Upper lobe of right lung (tissue), 1 donor: Measurements from ENCODE around the gene SNAPC4. TPM values are rescaled to one million over a fixed set of nuclear protein-coding genes. Genes with fewer than 3 reads are reported as not detected.

Experiments
- ATAC-seq: fragments of 200-7000 bp; cut with Tn5 transposase; one replicate; pipeline ENCODE4 v1.9.1; 2020; ENCODE audit warnings: mild to moderate bottlenecking, moderate library complexity
- DNase-seq: peaks from one replicate; pipeline ENCODE4 v3.0.0-alpha.2; 2020
- H3K27ac ChIP-seq: fragments of 200-600 bp; one replicate; pipeline ENCODE4 v1.8.0; 2022
- H3K27me3 ChIP-seq: fragments of 200-600 bp; one replicate; pipeline ENCODE4 v1.8.0; 2022; ENCODE audit warnings: mild to moderate bottlenecking
- H3K36me3 ChIP-seq: fragments of 200-600 bp; one replicate; pipeline ENCODE4 v1.8.0; 2022
- H3K4me1 ChIP-seq: fragments of 200-600 bp; one replicate; pipeline ENCODE4 v1.8.0; 2022
- H3K4me3 ChIP-seq: fragments of 200-600 bp; one replicate; pipeline ENCODE4 v1.8.0; 2022; ENCODE audit warnings: mild to moderate bottlenecking
- H3K9me3 ChIP-seq: fragments of 200-600 bp; one replicate; pipeline ENCODE4 v1.8.0; 2022
- intact Hi-C: fragments of 100-400 bp; cut with DNase I; formaldehyde crosslinking; loops from one replicate; pipeline ENCODE4 v1.11.0; 2022
- total RNA-seq: library from RNA; stranded (reverse); fragmentation: NEBNext Ultra II Directional; extraction: Animal tissue kit (Norgen Biotek cat#: 25700); gene quantifications from one replicate; pipeline ENCODE4 v1.2.1, GENCODE V29; 2021
- TF ChIP-seq, protein P1 (sequence below): fragments of 200-600 bp; IDR thresholded peaks from one replicate; pipeline ENCODE4 v1.8.0; 2022; ENCODE audit warnings: antibody characterized with exemption
- donor health status: DM: no; HTN: yes; CAD: no; lungs with severe emphysema.

Gene SNAPC4
- total RNA-seq, 1 donor from 2014 or later = 7.2 TPM

- peak; percentile 82 for ATAC-seq
- TF ChIP-seq, protein P1, sequence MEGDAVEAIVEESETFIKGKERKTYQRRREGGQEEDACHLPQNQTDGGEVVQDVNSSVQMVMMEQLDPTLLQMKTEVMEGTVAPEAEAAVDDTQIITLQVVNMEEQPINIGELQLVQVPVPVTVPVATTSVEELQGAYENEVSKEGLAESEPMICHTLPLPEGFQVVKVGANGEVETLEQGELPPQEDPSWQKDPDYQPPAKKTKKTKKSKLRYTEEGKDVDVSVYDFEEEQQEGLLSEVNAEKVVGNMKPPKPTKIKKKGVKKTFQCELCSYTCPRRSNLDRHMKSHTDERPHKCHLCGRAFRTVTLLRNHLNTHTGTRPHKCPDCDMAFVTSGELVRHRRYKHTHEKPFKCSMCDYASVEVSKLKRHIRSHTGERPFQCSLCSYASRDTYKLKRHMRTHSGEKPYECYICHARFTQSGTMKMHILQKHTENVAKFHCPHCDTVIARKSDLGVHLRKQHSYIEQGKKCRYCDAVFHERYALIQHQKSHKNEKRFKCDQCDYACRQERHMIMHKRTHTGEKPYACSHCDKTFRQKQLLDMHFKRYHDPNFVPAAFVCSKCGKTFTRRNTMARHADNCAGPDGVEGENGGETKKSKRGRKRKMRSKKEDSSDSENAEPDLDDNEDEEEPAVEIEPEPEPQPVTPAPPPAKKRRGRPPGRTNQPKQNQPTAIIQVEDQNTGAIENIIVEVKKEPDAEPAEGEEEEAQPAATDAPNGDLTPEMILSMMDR = peak; percentile 19
- H3K4me3 ChIP-seq = peak overlapping the region; percentile 43
- peak; percentile 89 for DNase-seq
- intact Hi-C loops = no loop called here
- no peaks in the 10 kb centered on the region for H3K36me3 ChIP-seq
- no peaks in the 10 kb centered on the region for H3K9me3 ChIP-seq
- H3K27ac ChIP-seq = peak overlapping the region; percentile 53
- H3K4me1 ChIP-seq = peaks cover 8% of the 10 kb centered on the region
- no peaks in the 10 kb centered on the region for H3K27me3 ChIP-seq
Measured at GRCh38 chr9:136372561-136373299, 27.2 kb downstream of the SNAPC4 start.

- no peak overlapping the region for H3K4me3 ChIP-seq
- no peaks in the 10 kb centered on the region for H3K36me3 ChIP-seq
- no peak for ATAC-seq
- H3K9me3 ChIP-seq = no peaks in the 10 kb centered on the region
- H3K27ac ChIP-seq = no peak overlapping the region
- H3K4me1 ChIP-seq = peaks cover 8% of the 10 kb centered on the region
- H3K27me3 ChIP-seq = no peaks in the 10 kb centered on the region
- intact Hi-C loops = no loop called here
- no peak for DNase-seq
- TF ChIP-seq, protein P1 = no peak
Measured at GRCh38 chr9:136372006-136372405, 28.0 kb downstream of the SNAPC4 start.

GRCh38 chr9:136371533-136371880 lies 28.5 kb downstream of the SNAPC4 start:
- Histone ChIP-seq H3K9me3 (no peaks in the 10 kb centered on the region), H3K27ac (no peak overlapping the region), H3K4me1 (peaks cover 8% of the 10 kb centered on the region), H3K27me3 (no peaks in the 10 kb centered on the region), H3K36me3 (no peaks in the 10 kb centered on the region), H3K4me3 (no peak overlapping the region)
- ATAC-seq = no peak
- TF ChIP-seq, protein P1 = no peak
- intact Hi-C loops = no loop called here
- DNase-seq = no peak

DNA sequence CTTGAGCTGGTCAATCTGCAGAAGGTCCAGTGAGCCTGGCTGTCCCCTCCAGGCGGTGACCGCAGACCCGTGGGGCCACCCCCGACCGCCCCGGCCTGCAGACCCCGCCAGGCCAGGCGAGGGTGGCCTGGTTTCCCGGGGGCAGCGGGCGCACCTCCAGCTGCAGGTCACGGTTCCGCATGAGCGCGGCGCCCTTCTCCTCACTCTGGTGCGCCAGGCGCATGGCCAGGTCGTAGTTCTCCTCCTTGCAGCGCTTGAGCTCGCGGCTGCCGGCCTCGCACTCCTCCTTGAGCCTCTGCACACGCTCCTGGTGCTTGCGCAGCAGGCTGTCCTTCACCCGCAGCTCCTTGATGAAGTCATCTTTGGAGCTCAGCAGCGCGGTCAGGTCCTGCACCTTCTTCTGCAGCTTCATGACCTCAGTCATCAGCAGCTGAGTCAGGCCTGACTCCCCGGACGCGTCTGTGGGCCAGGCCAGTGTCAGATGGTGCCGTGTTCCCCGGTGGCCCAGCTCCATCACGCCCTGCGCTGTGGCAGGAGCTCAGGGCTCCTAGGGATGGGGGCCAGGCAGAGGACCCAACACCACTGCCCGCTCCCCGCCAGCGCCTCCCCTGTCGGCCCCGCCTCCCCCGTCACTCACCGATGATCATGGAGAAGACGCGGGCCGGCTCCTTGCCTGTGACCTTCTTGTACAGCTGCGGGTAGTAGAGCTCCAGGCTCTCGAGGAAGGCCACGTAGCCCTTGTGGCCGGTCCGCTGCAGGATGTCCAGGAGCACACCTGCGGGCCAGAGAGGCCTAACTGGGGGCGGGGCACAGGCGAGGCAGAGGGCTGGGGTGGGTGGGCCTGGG lies 29.1 kb downstream of the SNAPC4 start:
- Histone ChIP-seq H3K27ac (no peak overlapping the region), H3K4me3 (no peak overlapping the region), H3K4me1 (peaks cover 8% of the 10 kb centered on the region), H3K9me3 (no peaks in the 10 kb centered on the region), H3K27me3 (no peaks in the 10 kb centered on the region), H3K36me3 (no peaks in the 10 kb centered on the region)
- DNase-seq = no peak
- TF ChIP-seq, protein P1 = no peak
- intact Hi-C loops = no loop called here
- no peak for ATAC-seq

- Histone ChIP-seq H3K4me3 (no peak overlapping the region), H3K36me3 (no peaks in the 10 kb centered on the region), H3K27ac (no peak overlapping the region), H3K27me3 (no peaks in the 10 kb centered on the region), H3K4me1 (peaks cover 8% of the 10 kb centered on the region), H3K9me3 (no peaks in the 10 kb centered on the region)
- intact Hi-C loops = no loop called here
- no peak for DNase-seq
- TF ChIP-seq, protein P1 = no peak
- ATAC-seq = no peak
Measured at GRCh38 chr9:136370037-136370436, 29.9 kb downstream of the SNAPC4 start.
